HEK293T (cell line): ENCODE results near the gene DENND2D.

Experiments used
- ARNT ChIP-seq: fragments of 450-650 bp; IDR thresholded peaks from 2 replicates; pipeline ENCODE4 v1.6.1; 2017; ENCODE audit warnings: mild to moderate bottlenecking
- BHLHE40 ChIP-seq: fragments of 450-650 bp; IDR thresholded peaks from 2 replicates; pipeline ENCODE4 v1.6.1; 2016; ENCODE audit warnings: mild to moderate bottlenecking, moderate library complexity, borderline replicate concordance
- CTBP1 ChIP-seq: fragments of 450-650 bp; IDR thresholded peaks from 2 replicates; pipeline ENCODE4 v1.6.1; 2016; ENCODE audit warnings: borderline replicate concordance
- ELF4 ChIP-seq: fragments of 450-650 bp; IDR thresholded peaks from 2 replicates; pipeline ENCODE4 v1.6.1; 2017; ENCODE audit warnings: antibody characterized with exemption
- FOXA1 ChIP-seq: fragments of 450-650 bp; IDR thresholded peaks from 2 replicates; pipeline ENCODE4 v1.6.1; 2016; ENCODE audit warnings: mild to moderate bottlenecking
- FOXK2 ChIP-seq: fragments of 450-650 bp; IDR thresholded peaks from 2 replicates; pipeline ENCODE4 v1.6.1; 2016; ENCODE audit warnings: mild to moderate bottlenecking
- FOXM1 ChIP-seq: fragments of 450-650 bp; IDR thresholded peaks from 2 replicates; pipeline ENCODE4 v1.6.1; 2017; ENCODE audit warnings: mild to moderate bottlenecking, borderline replicate concordance
- HDGF ChIP-seq: fragments of 450-650 bp; IDR thresholded peaks from 2 replicates; pipeline ENCODE4 v1.6.1; 2017; ENCODE audit warnings: antibody characterized with exemption, borderline replicate concordance
- L3MBTL2 ChIP-seq: fragments of 450-650 bp; conservative IDR thresholded peaks from 2 replicates; pipeline ENCODE4 v1.6.1; 2016; ENCODE audit warnings: mild to moderate bottlenecking
- NFRKB ChIP-seq: fragments of 450-650 bp; IDR thresholded peaks from 2 replicates; pipeline ENCODE4 v1.6.1; 2016; ENCODE audit warnings: mild to moderate bottlenecking, moderate library complexity
- PKNOX1 ChIP-seq: fragments of 450-650 bp; IDR thresholded peaks from 2 replicates; pipeline ENCODE4 v1.6.1; 2016
- SP1 ChIP-seq: fragments of 450-650 bp; IDR thresholded peaks from 2 replicates; pipeline ENCODE4 v1.6.1; 2017
- SUZ12 ChIP-seq: fragments of 450-650 bp; IDR thresholded peaks from 2 replicates; pipeline ENCODE4 v1.6.1; 2016; ENCODE audit warnings: mild to moderate bottlenecking
- ZNF384 ChIP-seq: fragments of 450-650 bp; IDR thresholded peaks from 2 replicates; pipeline ENCODE4 v1.6.1; 2016

GRCh38 chr1:111241797-111242196 lies 41.4 kb upstream of the DENND2D start:
- TF ChIP-seq BHLHE40 (no peak), HDGF (no peak), NFRKB (no peak), FOXM1 (no peak), FOXA1 (no peak), SUZ12 (no peak), PKNOX1 (no peak), ELF4 (no peak), FOXK2 (no peak), ZNF384 (no peak), CTBP1 (no peak), ARNT (no peak), SP1 (no peak), L3MBTL2 (no peak)
